ENCODE data around the gene PDE3B.
"Not testable (repeated sequence)": the region's sequence is repeated elsewhere in the genome, so short reads cannot be mapped to it uniquely, and the experiment has no call there.

Gene PDE3B

GRCh38 chr11:14766585-14766984 is 123.0 kb downstream of the PDE3B start:
- H3K4me3 ChIP-seq (ENCODE audit: low read length): no peak overlapping the region
- TF ChIP-seq CTCF (conservative IDR thresholded peaks at IDR 0.05; ENCODE audit: low read length): no peak
- DNase-seq (ENCODE audit: low read depth): no peak

- no peak for DNase-seq (ENCODE audit: low read depth)
- no peak for TF ChIP-seq CTCF (conservative IDR thresholded peaks at IDR 0.05; ENCODE audit: low read length)
- no peak overlapping the region for H3K4me3 ChIP-seq (ENCODE audit: low read length)
Observed at GRCh38 chr11:14768526-14769188, 125.1 kb downstream of the PDE3B start.

- DNase-seq (ENCODE audit: low read depth): no peak
- H3K4me3 ChIP-seq (ENCODE audit: low read length): no peak overlapping the region
- TF ChIP-seq CTCF (conservative IDR thresholded peaks at IDR 0.05; ENCODE audit: low read length): no peak
Observed at GRCh38 chr11:14773755-14774154, 130.2 kb downstream of the PDE3B start.

- H3K4me3 ChIP-seq (ENCODE audit: low read length): no peak overlapping the region
- DNase-seq (ENCODE audit: low read depth): no peak
Observed at GRCh38 chr11:14774721-14775120, 131.1 kb downstream of the PDE3B start.

GRCh38 chr11:14775897-14776296 is 132.3 kb downstream of the PDE3B start:
- no peak for TF ChIP-seq CTCF (conservative IDR thresholded peaks at IDR 0.05; ENCODE audit: low read length)
- no peak overlapping the region for H3K4me3 ChIP-seq (ENCODE audit: low read length)
- no peak for DNase-seq (ENCODE audit: low read depth)

More at GRCh38 chr11:14774721-14775120, 131.1 kb downstream of the PDE3B start:
- TF ChIP-seq CTCF (conservative IDR thresholded peaks at IDR 0.05; ENCODE audit: low read length): no peak

- H3K4me3 ChIP-seq (ENCODE audit: low read length); DNase-seq (ENCODE audit: low read depth): not testable (repeated sequence)
Observed at GRCh38 chr11:14778460-14778859, 134.9 kb downstream of the PDE3B start.

GRCh38 chr11:14783788-14784187 is 140.2 kb downstream of the PDE3B start:
- DNase-seq (ENCODE audit: low read depth): no peak
- H3K4me3 ChIP-seq (ENCODE audit: low read length): no peak overlapping the region
- TF ChIP-seq CTCF (conservative IDR thresholded peaks at IDR 0.05; ENCODE audit: low read length): no peak
